Ovary (tissue), 9 donors: ENCODE results near the gene TSHZ2. TPM values are rescaled to one million over a fixed set of nuclear protein-coding genes. Genes with fewer than 3 reads are reported as not detected.

Experiments
- DNase-seq, 5 donors: peaks; one replicate each; pipeline ENCODE4 v3.0.0-alpha.2; 2019 to 2020
- H3K27ac ChIP-seq, 2 donors: fragments of 200-600 bp; one replicate each; pipeline versions ENCODE4 v1.5.1 to v1.8.0; 2019 to 2022
- H3K27me3 ChIP-seq: fragments of 200-600 bp; one replicate; pipeline ENCODE4 v1.8.0; 2022
- H3K36me3 ChIP-seq: fragments of 200-600 bp; sonication (generic); one replicate; pipeline ENCODE4 v1.5.1; 2019
- H3K4me1 ChIP-seq: one replicate; pipeline ENCODE4 v1.8.1; 2013; ENCODE audit warnings: mild to moderate bottlenecking, moderate library complexity; ENCODE audit not compliant: insufficient read depth
- H3K4me3 ChIP-seq: fragments of 200-600 bp; sonication (generic); one replicate; pipeline ENCODE4 v1.5.1; 2017
- H3K9me3 ChIP-seq, 2 donors: fragments of 200-600 bp in 1 of 2; sonication (generic) in 1 of 2; one replicate each; pipeline versions ENCODE4 v1.5.1 to v1.8.1; 2013 to 2019; ENCODE audit warnings: mild to moderate bottlenecking in 1 of 2, moderate library complexity in 1 of 2
- EP300 ChIP-seq: sonication (generic); formaldehyde crosslinking; IDR thresholded peaks from one replicate; pipeline ENCODE4 v1.6.1; 2017; ENCODE audit warnings: antibody characterized with exemption
- POLR2A ChIP-seq: fragments of 450-650 bp; IDR thresholded peaks from one replicate; pipeline ENCODE4 v1.6.1; 2017; ENCODE audit warnings: antibody characterized with exemption, mild to moderate bottlenecking, moderate library complexity
- WGBS, 3 donors: extraction: QIAGEN DNeasy Blood & Tissue Kit in 1 of 3; methylation state at CpG; one replicate each; pipeline versions ENCODE4 v1.1.5 to v1.1.7; 2013 to 2017; 5-methylcytosine and 5-hydroxymethylcytosine counted together
- intact Hi-C, 4 donors: fragments of 100-400 bp; cut with DNase I; formaldehyde crosslinking; loops; one replicate each; pipeline versions ENCODE4 v1.11.0 to v1.15.1; 2022 to 2023
- polyA plus RNA-seq, 2 donors: library from polyadenylated mRNA; stranded (reverse); fragments of 200-250 nt in 1 of 2; fragments of 350-450 nt in 1 of 2; fragmentation: Illumina TruSeq in 1 of 2; extraction: RNeasy Lipid Tissue Mini Kit (QIAGEN cat#74804) in 1 of 2; gene quantifications; one replicate each; pipeline ENCODE4 v1.2.3, GENCODE V29; 2013 to 2014
- total RNA-seq, 7 donors: library from RNA; depleted of rRNA in 2 of 7; stranded (reverse); fragments of >200 nt in 2 of 7; fragmentation: NEBNext Ultra II Directional in 3 of 7; extraction: Animal tissue kit (Norgen Biotek cat#: 25700) in 3 of 7; gene quantifications; one replicate each; pipeline versions ENCODE4 v1.1.0 to v1.2.4, GENCODE V29; 2016 to 2023
- TF ChIP-seq, protein P1 (sequence below), 3 donors: fragments of 450-650 bp in 2 of 3; fragments of 200-600 bp in 1 of 3; IDR thresholded peaks; one replicate each; pipeline versions ENCODE4 v1.5.1 to v1.8.0; 2016 to 2022; ENCODE audit warnings: antibody characterized with exemption in 3 of 3, mild to moderate bottlenecking in 1 of 3
- donor health status: DM: no; HTN: no; CAD: no; lungs with moderate emphysema.
- donor health status: DM: no; HTN: no; CAD: no.
- donor health status: Bipolar disorder and iron deficiency.
- donor health status: DM: yes; HTN: yes; CAD: no.
- donor health status: DM: no; HTN: no; CAD: no.
- donor health status: DM: yes; HTN: yes; CAD: no.

The TSHZ2 gene
- total and polyA plus RNA-seq, 9 donors = 18.2 to 113 (median 40.2) TPM

DNA sequence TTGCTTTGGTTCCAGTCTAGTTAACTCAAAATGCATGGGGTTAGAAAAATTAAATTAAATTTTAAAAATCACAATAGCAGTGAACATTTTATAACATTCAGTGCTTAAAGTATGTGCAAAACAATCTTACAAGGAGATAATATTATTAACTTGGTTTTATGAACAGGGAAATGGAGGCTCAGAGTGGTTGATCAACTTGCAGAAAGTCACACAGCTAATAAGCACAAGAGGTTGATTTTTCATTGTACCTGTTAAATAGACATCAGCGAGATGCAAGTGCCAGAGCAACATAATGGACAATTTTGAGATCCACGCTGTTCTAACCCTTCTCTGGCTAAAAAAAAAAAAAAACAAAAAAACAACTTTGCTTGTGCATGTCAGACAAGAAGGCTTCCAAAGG, 219.8 kb downstream of the TSHZ2 start:
- no peak for DNase-seq
- no peak overlapping the region for H3K4me3 ChIP-seq
- H3K27ac ChIP-seq = no peak overlapping the region
- no peak for TF ChIP-seq EP300
- TF ChIP-seq, protein P1, sequence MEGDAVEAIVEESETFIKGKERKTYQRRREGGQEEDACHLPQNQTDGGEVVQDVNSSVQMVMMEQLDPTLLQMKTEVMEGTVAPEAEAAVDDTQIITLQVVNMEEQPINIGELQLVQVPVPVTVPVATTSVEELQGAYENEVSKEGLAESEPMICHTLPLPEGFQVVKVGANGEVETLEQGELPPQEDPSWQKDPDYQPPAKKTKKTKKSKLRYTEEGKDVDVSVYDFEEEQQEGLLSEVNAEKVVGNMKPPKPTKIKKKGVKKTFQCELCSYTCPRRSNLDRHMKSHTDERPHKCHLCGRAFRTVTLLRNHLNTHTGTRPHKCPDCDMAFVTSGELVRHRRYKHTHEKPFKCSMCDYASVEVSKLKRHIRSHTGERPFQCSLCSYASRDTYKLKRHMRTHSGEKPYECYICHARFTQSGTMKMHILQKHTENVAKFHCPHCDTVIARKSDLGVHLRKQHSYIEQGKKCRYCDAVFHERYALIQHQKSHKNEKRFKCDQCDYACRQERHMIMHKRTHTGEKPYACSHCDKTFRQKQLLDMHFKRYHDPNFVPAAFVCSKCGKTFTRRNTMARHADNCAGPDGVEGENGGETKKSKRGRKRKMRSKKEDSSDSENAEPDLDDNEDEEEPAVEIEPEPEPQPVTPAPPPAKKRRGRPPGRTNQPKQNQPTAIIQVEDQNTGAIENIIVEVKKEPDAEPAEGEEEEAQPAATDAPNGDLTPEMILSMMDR (IDR thresholded peaks at IDR 0.05) = no peak
- TF ChIP-seq POLR2A = no peak
- intact Hi-C loops = no loop called here
- no peaks in the 10 kb centered on the region for H3K36me3 ChIP-seq
- WGBS, 3 donors = 89 to 91% (median 89%) methylated on average over 2 of the region's 2 CpGs
- peaks cover 7% of the 10 kb centered on the region for H3K4me1 ChIP-seq
- no peaks in the 10 kb centered on the region for H3K9me3 ChIP-seq
- no peaks in the 10 kb centered on the region for H3K27me3 ChIP-seq

DNA sequence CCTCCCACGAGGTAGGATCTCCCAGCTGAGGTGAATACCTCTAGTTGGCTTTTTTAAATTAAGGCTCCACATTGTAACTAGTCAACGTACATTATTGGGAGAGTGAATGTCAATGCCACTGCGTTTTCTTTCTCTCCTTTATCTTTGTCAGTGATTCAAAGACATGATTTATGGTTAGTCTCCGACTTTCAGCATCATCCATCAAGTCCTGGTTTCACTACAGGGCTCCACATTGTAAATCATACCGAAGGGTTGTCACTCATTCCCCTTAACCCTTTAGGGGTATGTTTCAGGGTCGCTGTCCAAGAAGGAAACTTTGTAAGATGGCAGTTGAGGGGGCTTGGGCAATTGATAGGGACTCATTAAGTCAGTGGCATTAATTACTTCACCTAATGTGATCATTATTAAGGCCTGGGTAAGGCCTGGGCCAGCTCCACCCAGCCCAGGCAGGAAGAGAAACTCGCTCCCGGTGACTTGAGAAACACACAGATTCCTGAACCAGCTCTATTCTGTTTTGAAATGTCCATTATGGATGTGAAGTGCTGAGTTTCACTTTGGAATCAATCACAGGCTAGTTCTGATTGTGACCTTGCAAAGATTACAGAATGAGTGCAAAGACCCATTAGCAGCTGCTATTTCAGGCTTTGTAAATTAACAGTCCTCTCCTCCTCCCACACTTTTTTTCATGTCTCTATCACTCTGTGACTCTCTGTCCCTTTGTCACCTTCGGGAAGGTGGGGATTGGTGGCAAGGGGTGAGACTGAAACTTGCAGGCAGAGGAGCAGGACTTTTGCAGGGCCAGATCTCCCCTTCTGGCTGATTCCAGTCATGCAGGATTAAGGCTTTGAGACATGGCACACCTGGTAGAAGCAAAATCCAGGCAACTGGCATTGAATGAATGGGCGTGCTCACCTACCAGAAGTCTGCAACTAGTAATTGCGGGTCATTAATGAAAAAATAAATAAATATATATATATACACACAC, 222.4 kb downstream of the TSHZ2 start:
- Histone ChIP-seq H3K27ac (no peak overlapping the region), H3K27me3 (no peaks in the 10 kb centered on the region), H3K4me3 (no peak overlapping the region), H3K36me3 (no peaks in the 10 kb centered on the region), H3K4me1 (peaks cover 4% of the 10 kb centered on the region), H3K9me3 (no peaks in the 10 kb centered on the region)
- no peak for DNase-seq
- intact Hi-C loops = no loop called here
- 71 to 82% (median 76%) methylated on average over 11 of the region's 11 CpGs for WGBS, 3 donors
- TF ChIP-seq, protein P1 (IDR thresholded peaks at IDR 0.05) = no peak
- TF ChIP-seq POLR2A = no peak
- TF ChIP-seq EP300 = no peak

DNA sequence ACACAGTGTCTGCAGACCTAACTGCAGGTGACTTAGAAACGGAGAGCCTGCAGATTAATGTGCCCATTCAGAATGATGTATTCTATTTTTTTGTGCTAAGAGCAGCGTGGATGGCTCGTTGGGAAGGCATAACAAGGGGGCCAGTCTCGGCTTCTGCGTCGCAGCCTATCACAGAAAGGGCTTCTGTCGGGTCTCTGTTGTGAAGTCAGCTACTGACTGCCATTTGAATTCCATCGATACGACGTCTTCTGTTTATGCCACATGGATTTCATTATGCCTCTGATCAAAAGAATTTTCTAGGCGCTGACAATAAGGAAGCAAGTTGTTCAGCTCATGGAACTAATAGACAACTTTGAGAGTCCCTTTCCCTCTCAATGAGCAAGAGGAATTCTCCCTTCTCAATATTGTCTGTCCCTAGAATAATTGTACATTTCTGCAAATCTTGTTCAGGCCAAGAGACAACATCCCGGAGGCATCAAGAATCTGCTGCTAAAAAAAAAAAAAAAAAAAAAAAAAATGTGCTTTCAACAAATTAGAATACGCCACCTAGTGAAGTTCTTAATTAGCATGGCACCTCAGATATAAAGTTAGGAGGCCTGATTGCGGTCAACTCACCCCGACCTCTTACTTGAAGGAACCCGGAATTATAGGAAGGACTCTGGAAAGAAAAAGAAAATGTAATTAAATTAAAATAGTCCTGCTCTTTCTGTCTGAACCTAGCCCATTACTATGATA, 223.9 kb downstream of the TSHZ2 start:
- TF ChIP-seq, protein P1 (IDR thresholded peaks at IDR 0.05) = no peak
- TF ChIP-seq POLR2A (no peak), EP300 (no peak)
- H3K27me3 ChIP-seq = no peaks in the 10 kb centered on the region
- H3K27ac ChIP-seq = no peak overlapping the region
- H3K36me3 ChIP-seq = no peaks in the 10 kb centered on the region
- no peaks in the 10 kb centered on the region for H3K9me3 ChIP-seq
- 59 to 62% (median 62%) methylated on average over 16 of the region's 16 CpGs for whole genome bisulfite sequencing, 3 donors
- no peak overlapping the region for H3K4me3 ChIP-seq
- H3K4me1 ChIP-seq = peaks cover 4% of the 10 kb centered on the region
- intact Hi-C loops = no loop called here
- no peak for DNase-seq

DNA sequence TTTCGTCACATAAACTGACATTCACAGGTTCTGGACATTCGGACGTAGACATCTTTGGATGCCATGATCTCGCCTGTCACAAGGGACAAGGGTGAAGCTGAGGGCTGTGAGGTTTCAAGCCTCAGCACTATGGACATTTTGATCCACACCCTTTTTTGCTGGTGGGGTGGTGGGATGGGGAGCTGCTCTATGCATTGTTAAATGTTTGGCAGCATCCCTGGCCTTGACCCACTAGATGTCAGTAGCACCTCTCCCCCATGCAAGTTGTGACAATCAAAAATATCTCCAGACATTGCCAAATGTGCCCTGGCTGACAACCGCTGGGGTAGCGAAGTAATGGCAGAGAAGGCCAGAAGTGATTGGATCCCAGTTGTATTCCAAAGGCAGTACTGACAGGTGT, 229.4 kb downstream of the TSHZ2 start:
- Histone ChIP-seq H3K27ac (no peak overlapping the region), H3K4me3 (no peak overlapping the region), H3K27me3 (no peaks in the 10 kb centered on the region), H3K36me3 (no peaks in the 10 kb centered on the region), H3K9me3 (no peaks in the 10 kb centered on the region), H3K4me1 (no peaks in the 10 kb centered on the region)
- TF ChIP-seq EP300 (no peak), POLR2A (no peak)
- TF ChIP-seq, protein P1 (IDR thresholded peaks at IDR 0.05) = no peak
- 88 to 98% (median 95%) methylated on average over 6 of the region's 6 CpGs for WGBS, 3 donors
- DNase-seq = no peak
- intact Hi-C loops = no loop called here
